ENCODE results near the gene IKZF2. TPM values are rescaled to one million over a fixed set of nuclear protein-coding genes. Genes with fewer than 3 reads are reported as not detected.

The IKZF2 gene
- total RNA-seq, 1 experiment from 2014 or later: 14.2 TPM

GRCh38 chr2:213175673-213176247 is 24.3 kb upstream of the IKZF2 start:
- DNase-seq: peak; percentile 47 to 65
- intact Hi-C loops (cut with micrococcal nuclease; ENCODE audit: unreplicated experiment): loop anchor here (1.0 kb wide), 4 partner anchors 13 to 64 kb away; no protein-coding TSS in a partner anchor
- ChIA-PET POLR2A (no interaction called here), CTCF (interaction anchor here (0.7 to 0.9 kb wide), 2 partner anchors 75 to 284 kb away, joined by 3 read pairs; no protein-coding TSS in a partner anchor)
- H3K9me3 Mint-ChIP-seq (ENCODE audit: unreplicated experiment): peaks cover 20% of the 10 kb centered on the region
- H3K36me3 ChIP-seq (ENCODE audit: control insufficient read depth, insufficient read depth, low read length): no peaks in the 10 kb centered on the region
- H3K4me3 ChIP-seq (ENCODE audit: low read depth, low read length): no peak overlapping the region
- H3K27me3 ChIP-seq (replicated peaks; ENCODE audit: control insufficient read depth, insufficient read depth, low read length): no peaks in the 10 kb centered on the region
- no peaks in the 10 kb centered on the region for H3K9me3 ChIP-seq
- no peaks in the 10 kb centered on the region for H3K27me3 Mint-ChIP-seq (ENCODE audit: insufficient read depth, unreplicated experiment)
- no TSS peak for BruUV-seq (replicated peaks)
- no peak overlapping the region for H3K27ac Mint-ChIP-seq (ENCODE audit: unreplicated experiment)
- peaks cover 37% of the 10 kb centered on the region for H3K4me1 ChIP-seq
- H3K36me3 Mint-ChIP-seq (ENCODE audit: insufficient read depth, unreplicated experiment): no peaks in the 10 kb centered on the region
- H3K4me3 Mint-ChIP-seq (ENCODE audit: unreplicated experiment): no peak overlapping the region
- H3K4me1 Mint-ChIP-seq (ENCODE audit: low read depth, unreplicated experiment): peaks cover 41% of the 10 kb centered on the region
- TF ChIP-seq CTCF (IDR thresholded peaks at IDR 0.05; ENCODE audit: insufficient read depth in 1 of 2, low read depth in 1 of 2, low read length in 1 of 2, severe bottlenecking in 1 of 2, unreplicated experiment in 1 of 2): no peak

- Mint-ChIP-seq H3K4me1 (ENCODE audit: low read depth, unreplicated experiment) (peaks cover 27% of the 10 kb centered on the region), H3K4me3 (ENCODE audit: unreplicated experiment) (no peak overlapping the region), H3K9me3 (ENCODE audit: unreplicated experiment) (peaks cover 18% of the 10 kb centered on the region), H3K27ac (ENCODE audit: unreplicated experiment) (peak overlapping the region; percentile 9), H3K36me3 (ENCODE audit: insufficient read depth, unreplicated experiment) (no peaks in the 10 kb centered on the region), H3K27me3 (ENCODE audit: insufficient read depth, unreplicated experiment) (no peaks in the 10 kb centered on the region)
- intact Hi-C loops (cut with micrococcal nuclease; ENCODE audit: unreplicated experiment): no loop called here
- no peaks in the 10 kb centered on the region for H3K36me3 ChIP-seq (ENCODE audit: control insufficient read depth, insufficient read depth, low read length)
- no peaks in the 10 kb centered on the region for H3K27me3 ChIP-seq (replicated peaks; ENCODE audit: control insufficient read depth, insufficient read depth, low read length)
- peaks cover 30% of the 10 kb centered on the region for H3K4me1 ChIP-seq
- DNase-seq: peak in 1 of 2 experiments; percentile 28
- no peak overlapping the region for H3K4me3 ChIP-seq (ENCODE audit: low read depth, low read length)
- BruUV-seq (replicated peaks): no TSS peak
- CTCF ChIA-PET: no interaction called here
- no peak for TF ChIP-seq CTCF (IDR thresholded peaks at IDR 0.05; ENCODE audit: insufficient read depth in 1 of 2, low read depth in 1 of 2, low read length in 1 of 2, severe bottlenecking in 1 of 2, unreplicated experiment in 1 of 2)
- POLR2A ChIA-PET: no interaction called here
- H3K9me3 ChIP-seq: no peaks in the 10 kb centered on the region
These were observed 21.2 kb upstream of the IKZF2 start for GRCh38 chr2:213172641-213173040.

GRCh38 chr2:213171147-213171546 is 19.7 kb upstream of the IKZF2 start:
- Histone ChIP-seq H3K27me3 (replicated peaks; ENCODE audit: control insufficient read depth, insufficient read depth, low read length) (no peaks in the 10 kb centered on the region), H3K9me3 (no peaks in the 10 kb centered on the region), H3K36me3 (ENCODE audit: control insufficient read depth, insufficient read depth, low read length) (no peaks in the 10 kb centered on the region), H3K4me3 (ENCODE audit: low read depth, low read length) (no peak overlapping the region), H3K4me1 (peaks cover 28% of the 10 kb centered on the region)
- peaks cover 22% of the 10 kb centered on the region for H3K4me1 Mint-ChIP-seq (ENCODE audit: low read depth, unreplicated experiment)
- no peak overlapping the region for H3K4me3 Mint-ChIP-seq (ENCODE audit: unreplicated experiment)
- H3K9me3 Mint-ChIP-seq (ENCODE audit: unreplicated experiment): peaks cover 9% of the 10 kb centered on the region
- ChIA-PET CTCF (no interaction called here), POLR2A (interaction anchor here (0.6 kb wide), 1 partner anchor 106 kb away, joined by 3 read pairs; no protein-coding TSS in a partner anchor)
- no peak for DNase-seq
- BruUV-seq (replicated peaks): no TSS peak
- intact Hi-C loops (cut with micrococcal nuclease; ENCODE audit: unreplicated experiment): no loop called here
- H3K27me3 Mint-ChIP-seq (ENCODE audit: insufficient read depth, unreplicated experiment): no peaks in the 10 kb centered on the region
- no peaks in the 10 kb centered on the region for H3K36me3 Mint-ChIP-seq (ENCODE audit: insufficient read depth, unreplicated experiment)
- H3K27ac Mint-ChIP-seq (ENCODE audit: unreplicated experiment): no peak overlapping the region
- no peak for TF ChIP-seq CTCF (IDR thresholded peaks at IDR 0.05; ENCODE audit: insufficient read depth in 1 of 2, low read depth in 1 of 2, low read length in 1 of 2, severe bottlenecking in 1 of 2, unreplicated experiment in 1 of 2)

Measured in Caco-2 (cell line).